D721Med (cell line): Measurements from ENCODE around the gene GPX3.

Source experiments
- DNase-seq: peaks from one replicate; pipeline ENCODE4 v3.0.0; 2011; ENCODE audit warnings: low spot score; ENCODE audit not compliant: insufficient read length
- FAIRE-seq: peaks from 2 replicates; lab custom pipeline; 2011; peaks lifted over from hg19 to GRCh38; lab: Jason Lieb, UNC
- TF ChIP-seq, protein P1 (sequence below): IDR thresholded peaks from 2 replicates; pipeline ENCODE4 v1.5.1; 2012; ENCODE audit warnings: mild to moderate bottlenecking, control low read depth; ENCODE audit not compliant: insufficient read depth; ENCODE audit errors: missing control alignments

The GPX3 gene

DNA sequence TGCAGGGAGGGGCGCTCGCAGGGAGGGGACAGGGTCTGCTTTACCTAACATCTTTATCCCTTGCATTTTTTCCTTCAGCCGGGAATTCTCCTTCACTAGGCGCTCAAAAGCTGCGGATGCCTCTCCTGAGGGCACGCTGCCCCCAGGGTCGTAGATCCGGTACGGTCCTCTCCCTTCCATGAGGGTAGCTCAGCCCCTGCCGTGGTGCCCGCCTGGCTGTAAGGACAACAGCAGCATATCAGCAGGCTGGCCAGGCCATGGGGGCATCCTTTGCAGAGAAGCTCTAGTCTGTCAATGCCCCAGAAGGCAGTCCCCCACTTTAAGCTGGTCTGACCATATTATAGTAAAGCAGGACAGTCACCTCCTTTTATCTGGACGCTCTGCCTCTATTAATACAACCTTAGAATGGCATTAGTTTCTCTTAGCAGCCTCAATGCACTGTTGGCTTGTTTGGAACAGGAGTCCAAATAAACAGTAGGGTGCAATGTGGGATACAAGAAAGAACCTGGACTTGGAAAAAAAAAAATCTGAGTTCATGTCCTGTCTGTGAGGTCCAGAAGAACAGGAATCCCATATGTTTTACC, 44.6 kb downstream of the GPX3 start:
- no peak for DNase-seq
- FAIRE-seq: no peak
- TF ChIP-seq, protein P1, sequence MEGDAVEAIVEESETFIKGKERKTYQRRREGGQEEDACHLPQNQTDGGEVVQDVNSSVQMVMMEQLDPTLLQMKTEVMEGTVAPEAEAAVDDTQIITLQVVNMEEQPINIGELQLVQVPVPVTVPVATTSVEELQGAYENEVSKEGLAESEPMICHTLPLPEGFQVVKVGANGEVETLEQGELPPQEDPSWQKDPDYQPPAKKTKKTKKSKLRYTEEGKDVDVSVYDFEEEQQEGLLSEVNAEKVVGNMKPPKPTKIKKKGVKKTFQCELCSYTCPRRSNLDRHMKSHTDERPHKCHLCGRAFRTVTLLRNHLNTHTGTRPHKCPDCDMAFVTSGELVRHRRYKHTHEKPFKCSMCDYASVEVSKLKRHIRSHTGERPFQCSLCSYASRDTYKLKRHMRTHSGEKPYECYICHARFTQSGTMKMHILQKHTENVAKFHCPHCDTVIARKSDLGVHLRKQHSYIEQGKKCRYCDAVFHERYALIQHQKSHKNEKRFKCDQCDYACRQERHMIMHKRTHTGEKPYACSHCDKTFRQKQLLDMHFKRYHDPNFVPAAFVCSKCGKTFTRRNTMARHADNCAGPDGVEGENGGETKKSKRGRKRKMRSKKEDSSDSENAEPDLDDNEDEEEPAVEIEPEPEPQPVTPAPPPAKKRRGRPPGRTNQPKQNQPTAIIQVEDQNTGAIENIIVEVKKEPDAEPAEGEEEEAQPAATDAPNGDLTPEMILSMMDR: no peak

- DNase-seq (no peak), FAIRE-seq (no peak)
Observed at GRCh38 chr5:151065609-151066008, 45.2 kb downstream of the GPX3 start.

DNA sequence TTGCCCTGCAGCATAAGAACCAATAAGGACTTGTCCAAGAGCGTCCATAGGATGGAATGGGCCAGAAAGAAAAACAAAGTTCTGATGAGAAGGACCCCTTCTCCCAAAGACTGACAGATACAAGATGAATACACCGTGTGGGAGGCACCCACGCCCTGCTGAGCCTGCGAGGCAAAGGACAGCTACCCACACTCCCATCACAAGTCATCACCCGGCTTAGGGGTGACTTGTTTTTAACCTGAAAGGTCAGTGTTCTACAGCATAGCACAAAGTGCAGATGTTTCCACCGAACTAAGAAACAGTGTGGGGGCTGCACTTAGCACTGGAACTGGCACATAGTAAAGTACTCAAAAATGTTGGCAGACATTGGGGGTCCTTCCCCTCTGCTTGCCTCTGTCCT, 46.5 kb downstream of the GPX3 start:
- TF ChIP-seq, protein P1: no peak
- DNase-seq: no peak
- no peak for FAIRE-seq

More at GRCh38 chr5:151065609-151066008, 45.2 kb downstream of the GPX3 start:
- TF ChIP-seq, protein P1: no peak

DNA sequence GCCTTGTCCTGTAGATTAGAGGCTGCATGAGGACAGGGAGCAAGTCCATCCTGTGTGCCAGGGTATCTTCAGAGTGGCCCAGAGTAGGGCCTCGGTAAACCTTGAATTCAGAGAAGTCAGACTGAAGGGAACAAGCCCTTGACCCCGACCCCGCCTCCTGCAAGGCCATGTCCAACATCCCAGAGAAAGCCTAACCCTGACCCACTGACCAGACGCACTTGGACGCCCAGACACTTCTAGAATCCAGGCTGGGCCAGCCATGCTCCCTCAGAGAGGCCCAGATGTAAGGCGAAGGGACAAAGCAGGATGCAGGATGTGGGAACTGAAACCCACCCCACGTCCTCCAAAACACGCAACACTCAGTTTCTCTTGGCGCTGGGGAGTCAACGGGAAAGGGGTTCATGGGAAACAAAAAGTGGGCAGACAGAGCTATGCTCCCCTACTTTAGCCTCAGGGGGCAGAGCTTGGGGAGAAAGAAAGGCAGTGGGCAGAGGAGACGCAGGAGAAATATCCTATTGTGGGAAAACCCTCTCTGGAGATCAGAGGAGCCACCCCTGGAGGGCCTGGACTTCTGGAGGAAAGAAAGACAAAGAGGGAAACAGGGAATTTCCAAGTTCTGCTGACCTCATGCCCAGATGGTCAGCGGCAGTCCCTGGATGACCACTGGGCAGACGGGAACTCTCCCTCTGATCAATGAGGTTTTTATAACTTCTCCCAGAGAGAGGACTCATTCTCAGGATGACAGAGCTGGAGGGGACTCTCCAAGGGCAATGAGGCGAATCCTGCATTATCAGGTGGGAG, 47.4 kb downstream of the GPX3 start:
- FAIRE-seq (no peak), DNase-seq (no peak)
- TF ChIP-seq, protein P1: no peak

- TF ChIP-seq, protein P1: no peak
- no peak for FAIRE-seq
- no peak for DNase-seq
Observed at GRCh38 chr5:151068433-151069197, 48.2 kb downstream of the GPX3 start.

DNA sequence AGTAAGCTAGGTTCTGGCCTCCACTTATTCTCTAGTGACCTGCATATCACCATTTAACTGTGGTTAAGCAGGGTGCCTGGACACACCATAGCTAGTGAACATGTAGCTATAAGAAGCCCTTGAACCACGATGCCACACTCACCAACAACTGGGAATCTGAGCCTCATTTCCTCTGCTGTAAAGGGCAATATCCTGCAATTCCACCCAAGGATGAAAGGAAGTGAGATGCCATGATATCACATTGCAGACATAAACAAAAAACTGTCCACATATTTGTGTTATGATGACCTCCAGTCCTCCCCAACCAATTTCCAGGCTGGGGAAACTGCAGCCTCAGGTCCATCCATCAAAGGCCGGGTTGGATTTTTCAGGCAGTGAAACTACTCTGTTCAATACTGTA, 50.1 kb downstream of the GPX3 start:
- no peak for DNase-seq
- TF ChIP-seq, protein P1: no peak
- FAIRE-seq: no peak
